GM18511 (cell line): ENCODE measurements around the gene EIPR1.

Source experiments
- ATAC-seq: cut with Tn5 transposase; IDR thresholded peaks from one replicate; pipeline ENCODE4 v1.9.1; 2021; ENCODE audit warnings: mild to moderate bottlenecking, moderate library complexity; ENCODE audit not compliant: unreplicated experiment

The EIPR1 gene

GRCh38 chr2:3277748-3278520 is 99.7 kb downstream of the EIPR1 start:
- ATAC-seq = no peak

GRCh38 chr2:3277050-3277747 is 100.4 kb downstream of the EIPR1 start:
- no peak for ATAC-seq

GRCh38 chr2:3272761-3273160 is 104.9 kb downstream of the EIPR1 start:
- ATAC-seq = no peak

GRCh38 chr2:3270095-3270478 is 107.5 kb downstream of the EIPR1 start:
- no peak for ATAC-seq

- no peak for ATAC-seq
These were observed 108.1 kb downstream of the EIPR1 start for GRCh38 chr2:3269425-3270094.

- no peak for ATAC-seq
These were observed 109.0 kb downstream of the EIPR1 start for GRCh38 chr2:3268705-3269029.

GRCh38 chr2:3267869-3268704 is 109.5 kb downstream of the EIPR1 start:
- no peak for ATAC-seq

- ATAC-seq = no peak
These were observed 110.4 kb downstream of the EIPR1 start for GRCh38 chr2:3266925-3267867.

GRCh38 chr2:3265981-3266924 is 111.4 kb downstream of the EIPR1 start:
- ATAC-seq = no peak

- no peak for ATAC-seq
These were observed 112.1 kb downstream of the EIPR1 start for GRCh38 chr2:3265471-3265870.

GRCh38 chr2:3264010-3264744 is 113.4 kb downstream of the EIPR1 start:
- no peak for ATAC-seq

GRCh38 chr2:3263487-3263886 is 114.1 kb downstream of the EIPR1 start:
- no peak for ATAC-seq

GRCh38 chr2:3262437-3263388 is 114.9 kb downstream of the EIPR1 start:
- no peak for ATAC-seq

GRCh38 chr2:3261511-3261910 is 116.1 kb downstream of the EIPR1 start:
- no peak for ATAC-seq

- ATAC-seq = no peak
These were observed 116.7 kb downstream of the EIPR1 start for GRCh38 chr2:3260959-3261358.

GRCh38 chr2:3257826-3258225 is 119.8 kb downstream of the EIPR1 start:
- ATAC-seq = no peak

GRCh38 chr2:3257166-3257565 is 120.5 kb downstream of the EIPR1 start:
- ATAC-seq = no peak
